ENCODE measurements around the gene TPT1.
"Not testable (repeated sequence)": the region's sequence is repeated elsewhere in the genome, so short reads cannot be mapped to it uniquely, and the experiment has no call there.

Gene TPT1

DNA sequence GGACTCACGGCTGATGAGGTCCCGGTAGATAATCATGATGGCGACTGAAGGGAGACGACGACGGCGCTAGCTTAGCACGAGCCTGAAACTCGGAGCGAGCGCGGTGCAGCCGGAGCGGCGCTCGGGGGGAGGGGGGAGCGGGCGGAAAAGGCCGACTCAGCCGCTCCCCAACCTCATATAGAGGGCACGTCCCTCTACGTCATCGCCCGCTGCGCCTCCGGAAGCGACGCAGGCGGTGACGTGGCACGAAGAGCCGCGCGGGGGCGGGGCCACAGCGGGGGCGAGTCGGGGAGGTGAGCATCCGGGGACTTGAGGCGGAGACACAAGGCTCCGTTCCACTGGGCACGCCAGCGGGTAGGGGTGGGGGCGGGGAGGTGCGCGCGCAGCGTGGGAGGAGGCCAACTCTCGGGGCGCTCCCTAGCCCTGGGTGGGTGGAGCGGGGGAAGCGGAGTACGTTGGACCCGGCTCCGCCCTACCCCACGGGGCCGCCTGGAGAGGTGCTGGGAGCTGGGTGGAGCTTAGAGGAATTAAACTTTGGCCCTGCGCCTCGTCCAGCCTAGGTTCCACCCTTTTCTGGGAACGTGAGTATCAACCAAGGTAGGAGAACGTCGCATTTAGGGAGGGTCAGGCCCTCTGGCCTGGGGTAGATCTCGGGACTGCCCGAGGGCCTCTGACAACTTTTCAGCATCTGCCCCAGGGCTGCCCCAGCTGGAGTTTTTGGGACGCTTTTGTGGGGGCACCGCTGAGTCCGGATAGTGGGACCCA is at the start of gene TPT1:
TPT1 (minus strand) TSS at position 150 of the 765 bp plus-strand sequence; CDS start at position 36, 114 bp downstream.
- peak; percentile 86 to 100 (median 98) for DNase-seq

- not testable (repeated sequence) for DNase-seq
These were observed 49.4 kb upstream of the TPT1 start for GRCh38 chr13:45390348-45390747.

DNA sequence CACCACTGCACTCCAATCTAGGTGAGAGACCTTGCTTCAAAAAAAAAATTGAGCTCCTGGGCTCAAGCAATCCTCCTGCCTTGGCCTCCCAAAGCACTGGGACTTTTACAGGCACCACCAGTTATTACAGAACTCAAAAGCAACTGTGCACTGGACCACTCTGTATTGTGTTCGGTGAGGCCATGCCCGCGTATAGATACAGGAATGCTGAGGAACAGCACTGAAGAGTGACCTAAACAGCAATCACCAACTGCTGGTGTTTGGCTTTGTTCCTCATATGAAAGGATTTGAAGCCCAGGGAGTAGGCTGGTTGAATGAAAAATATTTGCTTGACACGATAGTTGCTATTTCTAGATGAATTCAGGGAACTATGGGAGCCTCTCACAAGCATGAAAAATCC is 47.7 kb upstream of the TPT1 start:
- DNase-seq = no peak

DNA sequence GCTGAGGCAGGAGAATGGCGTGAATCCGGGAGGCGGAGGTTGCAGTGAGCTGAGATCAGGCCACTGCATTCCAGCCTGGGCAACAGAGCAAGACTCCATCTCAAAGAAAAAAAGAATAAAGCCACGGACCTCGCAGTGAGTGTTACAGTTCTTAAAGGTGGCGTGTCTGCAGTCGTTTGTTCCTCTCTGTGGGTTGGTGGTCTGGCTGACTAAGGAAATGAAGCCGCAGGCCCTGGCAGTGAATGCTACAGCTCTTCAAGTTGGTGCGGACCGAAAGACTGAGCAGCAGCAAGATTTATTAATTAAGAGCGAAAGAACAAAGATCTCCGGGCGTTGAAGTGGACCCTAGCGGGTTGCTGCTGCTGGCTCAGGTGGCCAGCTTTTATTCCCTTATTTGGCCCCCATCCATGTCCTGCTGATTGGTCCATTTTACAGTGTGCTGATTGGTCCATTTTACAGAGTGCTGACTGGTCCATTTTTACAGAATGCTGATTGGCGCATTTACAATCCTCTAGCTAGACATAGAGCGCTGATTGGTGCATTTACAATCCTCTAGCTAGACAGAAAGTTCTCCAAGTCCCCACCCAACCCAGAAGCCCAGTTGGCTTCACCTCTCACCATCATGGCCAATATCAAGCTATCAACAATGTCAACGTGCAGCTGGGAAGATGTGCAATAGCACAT is 46.1 kb upstream of the TPT1 start:
- DNase-seq = not testable (repeated sequence)

- no peak for DNase-seq
These were observed 45.0 kb upstream of the TPT1 start for GRCh38 chr13:45385907-45386553.

DNA sequence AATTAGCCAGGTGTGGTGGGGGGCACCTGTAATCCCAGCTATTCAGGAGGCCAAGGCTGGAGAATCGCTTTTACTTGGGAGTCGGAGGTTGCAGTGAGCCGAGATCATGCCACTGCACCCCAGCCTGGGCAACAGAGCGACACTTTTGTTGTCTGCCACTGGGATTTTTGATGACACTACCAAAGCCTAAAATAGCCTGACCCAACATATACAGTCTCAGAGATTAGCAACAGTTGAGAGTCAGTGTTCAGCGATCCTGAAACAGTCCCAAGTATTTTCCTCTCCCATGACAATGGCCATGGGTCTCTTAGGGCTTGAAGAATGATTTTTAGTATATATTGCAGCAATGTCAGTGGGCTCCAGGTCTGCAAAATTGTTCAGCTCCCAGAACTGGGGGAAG is 44.3 kb upstream of the TPT1 start:
- DNase-seq = no peak

DNA sequence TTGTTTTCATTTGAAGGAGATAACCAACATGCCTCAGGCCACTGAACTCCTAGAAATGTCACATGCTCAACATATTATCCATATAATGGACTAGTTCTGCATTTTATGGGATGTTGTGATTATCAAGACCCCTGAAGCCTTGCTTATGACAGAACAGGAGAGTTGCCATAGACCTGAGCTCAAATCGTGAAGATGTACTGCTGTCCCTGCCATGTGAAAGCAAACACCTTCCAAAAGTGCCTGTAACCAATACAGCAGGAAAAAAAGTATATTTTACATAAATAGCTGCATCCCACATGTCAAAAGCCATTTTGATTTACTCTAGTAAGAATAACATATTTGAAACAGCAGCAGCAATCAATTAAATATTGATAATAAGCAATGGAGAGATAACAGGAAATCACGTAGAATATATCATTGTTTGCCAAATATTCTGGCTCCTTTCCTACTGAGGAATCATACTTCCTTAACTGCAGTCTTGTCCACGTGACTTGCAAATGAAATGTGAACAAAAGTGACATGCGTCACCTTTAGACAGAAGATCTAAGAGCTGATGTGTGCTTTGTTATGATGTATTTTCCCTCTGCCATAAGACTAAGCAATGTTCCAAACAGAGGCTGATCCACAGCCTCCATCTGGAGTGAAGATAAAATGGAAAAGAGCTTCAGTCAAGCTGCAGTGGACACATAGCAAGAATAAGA is 43.6 kb upstream of the TPT1 start:
- no peak for DNase-seq

DNA sequence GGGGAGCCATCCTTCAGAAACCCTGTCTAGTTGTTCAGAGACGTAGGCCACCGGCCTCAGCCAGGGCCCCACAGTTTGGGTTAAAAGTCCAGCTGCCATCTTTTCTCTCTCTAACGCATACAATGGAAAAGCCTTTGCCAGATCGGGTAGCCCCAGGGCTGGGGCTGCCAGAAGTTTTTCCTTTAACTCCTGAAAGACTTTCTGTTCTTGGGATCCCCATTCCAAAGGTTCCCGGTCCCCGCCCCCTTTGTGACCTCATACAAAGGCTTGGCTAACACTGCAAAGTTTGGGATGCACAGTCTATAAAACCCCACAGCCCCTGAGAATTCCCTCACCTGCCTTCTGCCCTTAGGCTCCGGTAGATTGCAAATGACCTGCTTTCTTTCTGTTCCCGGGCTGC is 41.8 kb upstream of the TPT1 start:
- not testable (repeated sequence) for DNase-seq

- DNase-seq = no peak
These were observed 40.2 kb upstream of the TPT1 start for GRCh38 chr13:45381196-45381595.

DNA sequence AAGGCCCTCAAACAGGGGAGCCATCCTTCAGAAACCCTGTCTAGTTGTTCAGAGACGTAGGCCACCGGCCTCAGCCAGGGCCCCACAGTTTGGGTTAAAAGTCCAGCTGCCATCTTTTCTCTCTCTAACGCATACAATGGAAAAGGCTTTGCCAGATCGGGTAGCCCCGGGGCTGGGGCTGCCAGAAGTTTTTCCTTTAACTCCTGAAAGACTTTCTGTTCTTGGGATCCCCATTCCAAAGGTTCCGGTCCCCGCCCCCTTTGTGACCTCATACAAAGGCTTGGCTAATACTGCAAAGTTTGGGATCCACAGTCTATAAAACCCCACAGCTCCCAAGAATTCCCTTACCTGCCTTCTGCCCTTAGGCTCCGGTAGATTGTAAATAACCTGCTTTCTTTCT is 39.7 kb upstream of the TPT1 start:
- DNase-seq = not testable (repeated sequence)

DNA sequence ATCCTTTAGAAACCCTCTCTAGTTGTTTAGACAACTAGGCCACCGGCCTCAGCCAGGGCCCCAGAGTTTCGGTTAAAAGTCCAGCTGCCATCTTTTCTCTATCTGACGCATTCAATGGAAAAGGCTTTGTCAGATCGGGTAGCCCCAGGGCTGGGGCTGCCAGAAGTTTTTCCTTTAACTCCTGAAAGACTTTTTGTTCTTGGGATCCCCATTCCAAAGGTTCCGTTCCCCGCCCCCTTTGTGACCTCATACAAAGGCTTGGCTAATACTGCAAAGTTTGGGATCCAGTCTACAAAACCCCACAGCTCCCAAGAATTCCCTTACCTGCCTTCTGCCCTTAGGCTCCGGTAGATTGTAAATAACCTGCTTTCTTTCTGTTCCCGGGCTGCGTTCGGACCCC is 38.5 kb upstream of the TPT1 start:
- not testable (repeated sequence) for DNase-seq

- DNase-seq = not testable (repeated sequence)
These were observed 37.8 kb upstream of the TPT1 start for GRCh38 chr13:45378786-45379185.

GRCh38 chr13:45377314-45377713 is 36.3 kb upstream of the TPT1 start:
- DNase-seq = not testable (repeated sequence)

- not testable (repeated sequence) for DNase-seq
These were observed 35.7 kb upstream of the TPT1 start for GRCh38 chr13:45376651-45377050.

GRCh38 chr13:45374917-45375316 is 33.9 kb upstream of the TPT1 start:
- DNase-seq = no peak

- DNase-seq = no peak
These were observed 32.2 kb upstream of the TPT1 start for GRCh38 chr13:45373162-45373547.

- no peak for DNase-seq
These were observed 31.5 kb upstream of the TPT1 start for GRCh38 chr13:45372189-45373161.

DNA sequence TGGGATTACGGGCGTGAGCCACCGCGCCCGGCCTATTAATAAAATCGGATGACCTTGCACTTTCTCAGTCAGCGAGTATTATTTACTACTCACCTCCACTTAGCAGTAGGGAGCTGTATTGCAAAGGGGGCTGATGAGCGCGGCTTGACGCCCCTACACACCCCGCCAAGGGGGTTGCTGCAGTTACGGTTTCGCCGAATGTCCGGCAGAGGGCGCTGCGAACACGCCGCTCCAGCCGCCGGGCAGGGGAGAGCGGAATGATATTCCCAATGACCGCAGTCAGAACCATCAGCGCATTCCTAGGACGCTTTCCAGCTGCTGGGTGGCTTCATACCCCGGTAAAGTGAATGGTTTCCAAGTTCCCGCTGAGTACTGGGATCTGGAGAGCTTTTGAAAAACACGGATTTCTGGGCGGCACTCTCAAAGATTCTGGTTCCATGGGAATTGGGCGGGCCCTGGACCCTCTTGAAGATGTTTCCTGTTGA is 30.0 kb upstream of the TPT1 start:
- peak in 45 of 58 donors; percentile 1 to 66 (median 26) for DNase-seq

DNA sequence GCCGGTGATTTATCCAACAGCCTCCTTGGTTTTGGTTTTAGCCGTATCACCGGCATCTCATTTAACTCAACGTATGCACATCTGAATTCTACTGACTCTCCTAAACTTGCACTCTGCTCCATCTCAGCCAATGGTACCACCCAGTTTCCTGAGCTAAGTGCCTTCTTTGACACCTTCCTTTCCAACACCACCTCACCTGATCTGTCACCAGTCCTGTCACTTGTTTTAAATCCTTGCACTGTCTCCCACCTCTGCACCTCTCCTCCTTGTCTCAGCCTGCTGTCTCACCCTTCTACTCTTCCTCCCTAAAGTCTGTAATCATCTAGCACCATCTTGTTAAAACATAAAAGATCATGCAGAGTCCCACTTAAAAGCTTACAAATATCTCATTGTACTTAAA is 28.1 kb upstream of the TPT1 start:
- DNase-seq = peak in 1 of 58 donors; percentile 4

- DNase-seq = no peak
These were observed 27.6 kb upstream of the TPT1 start for GRCh38 chr13:45368571-45368970.

Data from anterior cingulate cortex (tissue), 58 donors.